ENCODE results near the gene PLXNB1.

PLXNB1 gene

GRCh38 chr3:48414376-48415250 is 15.3 kb downstream of the PLXNB1 start:
- TF ChIP-seq CTCF (IDR thresholded peaks at IDR 0.05; ENCODE audit: control extremely low read depth, extremely low read depth, low read depth, missing control alignments), result no peak
- ChIA-PET POLR2A (no interaction called here), CTCF (interaction anchor here (2.1 to 30.6 kb wide), 3 partner anchors 7 to 17 kb away, joined by 4 to 863 read pairs (median 57); partner anchors contain the start of genes CCDC51, PLXNB1 and TMA7)
- no peak for DNase-seq (ENCODE audit: extremely low spot score)

GRCh38 chr3:48413611-48414010 is 16.3 kb downstream of the PLXNB1 start:
- ChIA-PET CTCF (interaction anchor here (9.3 to 30.6 kb wide), 2 partner anchors 14 to 18 kb away, joined by 57 to 863 read pairs; partner anchors contain the start of genes CCDC51, PLXNB1 and TMA7), POLR2A (interaction anchor here (1.0 kb wide), 1 partner anchor 33 kb away, joined by 3 read pairs; the partner anchor contains the start of gene ATRIP)
- DNase-seq (ENCODE audit: extremely low spot score), result no peak
- TF ChIP-seq CTCF (IDR thresholded peaks at IDR 0.05; ENCODE audit: control extremely low read depth, extremely low read depth, low read depth, missing control alignments), result no peak

- ChIA-PET POLR2A (interaction anchor here (1.0 kb wide), 1 partner anchor 33 kb away, joined by 3 read pairs; the partner anchor contains the start of gene ATRIP), CTCF (interaction anchor here (9.3 to 30.6 kb wide), 2 partner anchors 13 to 18 kb away, joined by 57 to 863 read pairs; partner anchors contain the start of genes CCDC51, PLXNB1 and TMA7)
Measured at GRCh38 chr3:48413086-48413485, 16.8 kb downstream of the PLXNB1 start.

GRCh38 chr3:48412375-48413001 is 17.4 kb downstream of the PLXNB1 start:
- CTCF ChIA-PET, result interaction anchor here (1.5 to 30.6 kb wide), 3 partner anchors 10 to 19 kb away, joined by 3 to 863 read pairs (median 57); partner anchors contain the start of genes CCDC51, PLXNB1 and TMA7
- POLR2A ChIA-PET, result no interaction called here
- TF ChIP-seq CTCF (IDR thresholded peaks at IDR 0.05; ENCODE audit: control extremely low read depth, extremely low read depth, low read depth, missing control alignments), result no peak
- no peak for DNase-seq (ENCODE audit: extremely low spot score)

More at GRCh38 chr3:48413086-48413485, 16.8 kb downstream of the PLXNB1 start:
- DNase-seq (ENCODE audit: extremely low spot score), result no peak
- no peak for TF ChIP-seq CTCF (IDR thresholded peaks at IDR 0.05; ENCODE audit: control extremely low read depth, extremely low read depth, low read depth, missing control alignments)

- CTCF ChIA-PET, result interaction anchor here (0.9 to 30.6 kb wide), 4 partner anchors 9 to 138 kb away, joined by 3 to 863 read pairs (median 30); partner anchors contain the start of genes CCDC51, PLXNB1 and TMA7
Measured at GRCh38 chr3:48411606-48412374, 18.1 kb downstream of the PLXNB1 start.

More at GRCh38 chr3:48411606-48412374, 18.1 kb downstream of the PLXNB1 start:
- TF ChIP-seq CTCF (IDR thresholded peaks at IDR 0.05; ENCODE audit: control extremely low read depth, extremely low read depth, low read depth, missing control alignments), result no peak
- POLR2A ChIA-PET, result no interaction called here
- no peak for DNase-seq (ENCODE audit: extremely low spot score)

Data from GM10248 (cell line).